T-helper 2 cell (primary cell): ENCODE data around the gene XXYLT1.

Experiments used
- DNase-seq, 5 experiments: peaks; one replicate each; pipeline versions ENCODE4 v3.0.0 to v3.0.0-alpha.2; 2012 to 2022

Gene XXYLT1

GRCh38 chr3:195072916-195073564 is 197.9 kb downstream of the XXYLT1 start:
- no peak for DNase-seq

- DNase-seq = no peak
Observed at GRCh38 chr3:195071916-195072820, 198.8 kb downstream of the XXYLT1 start.

- DNase-seq = no peak
Observed at GRCh38 chr3:195071011-195071728, 199.8 kb downstream of the XXYLT1 start.

- DNase-seq = no peak
Observed at GRCh38 chr3:195070336-195070735, 200.6 kb downstream of the XXYLT1 start.

- no peak for DNase-seq
Observed at GRCh38 chr3:195069501-195070251, 201.3 kb downstream of the XXYLT1 start.

GRCh38 chr3:195068084-195069080 is 202.6 kb downstream of the XXYLT1 start:
- DNase-seq = no peak

GRCh38 chr3:195066441-195066841 is 204.5 kb downstream of the XXYLT1 start:
- DNase-seq = no peak

GRCh38 chr3:195065864-195066185 is 205.1 kb downstream of the XXYLT1 start:
- DNase-seq = no peak

GRCh38 chr3:195065142-195065863 is 205.7 kb downstream of the XXYLT1 start:
- DNase-seq = peak in 1 of 5 experiments; percentile 6

GRCh38 chr3:195064300-195064931 is 206.5 kb downstream of the XXYLT1 start:
- no peak for DNase-seq

GRCh38 chr3:195063581-195064193 is 207.3 kb downstream of the XXYLT1 start:
- DNase-seq = no peak

GRCh38 chr3:195062866-195063540 is 208.0 kb downstream of the XXYLT1 start:
- DNase-seq = no peak

GRCh38 chr3:195061756-195062655 is 209.0 kb downstream of the XXYLT1 start:
- no peak for DNase-seq

GRCh38 chr3:195060531-195061291 is 210.2 kb downstream of the XXYLT1 start:
- DNase-seq = no peak

- DNase-seq = no peak
Observed at GRCh38 chr3:195060217-195060481, 210.8 kb downstream of the XXYLT1 start.

- DNase-seq = no peak
Observed at GRCh38 chr3:195059471-195060216, 211.3 kb downstream of the XXYLT1 start.

GRCh38 chr3:195059006-195059350 is 212.0 kb downstream of the XXYLT1 start:
- no peak for DNase-seq
